Testis (tissue), 2 donors: ENCODE measurements around the gene CCDC50.

Experiments
- POLR2A ChIP-seq: fragments of 450-650 bp; IDR thresholded peaks from one replicate; pipeline ENCODE4 v1.6.1; 2017; ENCODE audit warnings: antibody characterized with exemption, mild to moderate bottlenecking, moderate library complexity
- TF ChIP-seq, protein P1 (sequence below), 3 experiments: fragments of 450-650 bp in 2 of 3; fragments of 200-600 bp in 1 of 3; sonication (generic) in 1 of 3; IDR thresholded peaks; one replicate each; pipeline ENCODE4 v1.5.1; 2016 to 2019; ENCODE audit warnings: antibody characterized with exemption in 3 of 3, mild to moderate bottlenecking in 2 of 3, moderate library complexity in 1 of 3

DNA sequence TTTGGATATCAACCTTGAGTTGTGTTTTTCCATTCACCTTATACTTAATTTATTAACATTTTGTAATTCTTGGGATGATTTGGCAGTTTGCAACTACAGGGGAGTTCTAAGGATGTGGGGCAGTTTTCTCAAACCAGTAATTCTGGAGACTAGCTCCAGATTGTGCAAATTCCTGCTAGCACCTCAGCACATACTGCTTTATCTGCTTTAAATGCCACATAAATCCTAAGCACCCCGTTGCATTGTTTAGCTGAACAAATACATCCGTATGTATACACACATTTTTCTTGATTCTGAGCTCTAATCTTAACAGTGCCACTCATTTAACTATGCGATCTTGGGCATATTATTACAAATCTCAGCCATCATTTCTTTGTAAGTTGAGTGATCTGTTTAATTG lies 18.0 kb downstream of the CCDC50 start:
- TF ChIP-seq, protein P1, sequence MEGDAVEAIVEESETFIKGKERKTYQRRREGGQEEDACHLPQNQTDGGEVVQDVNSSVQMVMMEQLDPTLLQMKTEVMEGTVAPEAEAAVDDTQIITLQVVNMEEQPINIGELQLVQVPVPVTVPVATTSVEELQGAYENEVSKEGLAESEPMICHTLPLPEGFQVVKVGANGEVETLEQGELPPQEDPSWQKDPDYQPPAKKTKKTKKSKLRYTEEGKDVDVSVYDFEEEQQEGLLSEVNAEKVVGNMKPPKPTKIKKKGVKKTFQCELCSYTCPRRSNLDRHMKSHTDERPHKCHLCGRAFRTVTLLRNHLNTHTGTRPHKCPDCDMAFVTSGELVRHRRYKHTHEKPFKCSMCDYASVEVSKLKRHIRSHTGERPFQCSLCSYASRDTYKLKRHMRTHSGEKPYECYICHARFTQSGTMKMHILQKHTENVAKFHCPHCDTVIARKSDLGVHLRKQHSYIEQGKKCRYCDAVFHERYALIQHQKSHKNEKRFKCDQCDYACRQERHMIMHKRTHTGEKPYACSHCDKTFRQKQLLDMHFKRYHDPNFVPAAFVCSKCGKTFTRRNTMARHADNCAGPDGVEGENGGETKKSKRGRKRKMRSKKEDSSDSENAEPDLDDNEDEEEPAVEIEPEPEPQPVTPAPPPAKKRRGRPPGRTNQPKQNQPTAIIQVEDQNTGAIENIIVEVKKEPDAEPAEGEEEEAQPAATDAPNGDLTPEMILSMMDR (IDR thresholded peaks at IDR 0.05), result no peak
- TF ChIP-seq POLR2A, result no peak
